Astrocyte (in vitro differentiated cells and primary cell): ENCODE results near the gene CACNA1B.

Source experiments
- CTCF ChIP-seq: IDR thresholded peaks from 2 replicates; pipeline ENCODE4 v1.5.1; 2011; ENCODE audit warnings: low read depth, mild to moderate bottlenecking, inconsistent platforms, low read length, moderate library complexity; ENCODE audit not compliant: insufficient read depth
- EZH2 ChIP-seq: IDR thresholded peaks from 2 replicates; pipeline ENCODE4 v1.6.1; 2012; ENCODE audit warnings: mild to moderate bottlenecking, low read length, inconsistent platforms; ENCODE audit not compliant: insufficient read depth

- TF ChIP-seq CTCF (no peak), EZH2 (no peak)
These were observed 7.2 kb upstream of the CACNA1B start for GRCh38 chr9:137870432-137870831.
